PFSK-1 (cell line): Measurements from ENCODE around the gene TMEM63C.

Experiments used
- FOXP2 ChIP-seq: optimal IDR thresholded peaks from 2 replicates; pipeline ENCODE3; 2011; ENCODE audit warnings: borderline replicate concordance, control low read depth, inconsistent platforms; ENCODE audit not compliant: insufficient read depth; ENCODE audit errors: extremely low read length, extremely low read depth
- POLR2AphosphoS5 ChIP-seq: IDR thresholded peaks from 2 replicates; pipeline ENCODE4 v1.6.1; 2012; ENCODE audit warnings: low read depth, mild to moderate bottlenecking, control low read depth, low read length, moderate library complexity
- REST ChIP-seq, 2 experiments: IDR thresholded peaks; 2 replicates each; pipeline versions ENCODE4 v1.6.1 to v1.8.0; 2011 to 2012; ENCODE audit warnings: low read depth in 2 of 2, low read length in 2 of 2, control low read depth in 1 of 2, inconsistent platforms in 1 of 2, mild to moderate bottlenecking in 1 of 2, moderate library complexity in 1 of 2; ENCODE audit not compliant: insufficient read depth in 1 of 2
- SIN3A ChIP-seq: IDR thresholded peaks from 2 replicates; pipeline ENCODE4 v1.6.1; 2012; ENCODE audit warnings: mild to moderate bottlenecking, low read length, moderate library complexity, borderline replicate concordance; ENCODE audit not compliant: insufficient read depth
- TAF1 ChIP-seq: IDR thresholded peaks from 2 replicates; pipeline ENCODE4 v1.6.1; 2012; ENCODE audit warnings: low read length, control low read depth, borderline replicate concordance; ENCODE audit not compliant: insufficient read depth

Gene TMEM63C

GRCh38 chr14:77246784-77247183, 65.2 kb downstream of the TMEM63C start:
- TF ChIP-seq SIN3A (no peak), FOXP2 (no peak), TAF1 (no peak), REST (IDR thresholded peaks at IDR 0.05; ENCODE audit: insufficient read depth in 1 of 2, low read depth in 2 of 2, low read length in 2 of 2) (no peak), POLR2AphosphoS5 (no peak)

- TF ChIP-seq TAF1 (no peak), REST (IDR thresholded peaks at IDR 0.05; ENCODE audit: insufficient read depth in 1 of 2, low read depth in 2 of 2, low read length in 2 of 2) (no peak), SIN3A (no peak), POLR2AphosphoS5 (no peak), FOXP2 (no peak)
Observed at GRCh38 chr14:77248666-77249065, 67.1 kb downstream of the TMEM63C start.

GRCh38 chr14:77249286-77249685, 67.7 kb downstream of the TMEM63C start:
- TF ChIP-seq TAF1, result no peak
- TF ChIP-seq POLR2AphosphoS5, result no peak
- no peak for TF ChIP-seq SIN3A
- TF ChIP-seq REST (IDR thresholded peaks at IDR 0.05; ENCODE audit: insufficient read depth in 1 of 2, low read depth in 2 of 2, low read length in 2 of 2), result no peak

GRCh38 chr14:77250927-77251326, 69.3 kb downstream of the TMEM63C start:
- TF ChIP-seq REST (IDR thresholded peaks at IDR 0.05; ENCODE audit: insufficient read depth in 1 of 2, low read depth in 2 of 2, low read length in 2 of 2) (no peak), TAF1 (no peak)

- TF ChIP-seq REST (IDR thresholded peaks at IDR 0.05; ENCODE audit: insufficient read depth in 1 of 2, low read depth in 2 of 2, low read length in 2 of 2) (no peak), FOXP2 (no peak), POLR2AphosphoS5 (no peak), SIN3A (no peak), TAF1 (no peak)
Observed at GRCh38 chr14:77251870-77252269, 70.3 kb downstream of the TMEM63C start.
